Prostate gland (tissue), 2 donors: ENCODE data around the gene ACADS.

ENCODE experiments used
- CTCF ChIP-seq, 4 experiments: fragments of 200-600 bp in 2 of 4; fragments of 450-650 bp in 2 of 4; sonication (generic) in 2 of 4; IDR thresholded peaks; 1 replicate in 3 of 4; 2 replicates in 1 of 4; pipeline ENCODE4 v1.5.1; 2016 to 2019; ENCODE audit warnings: antibody characterized with exemption in 4 of 4, mild to moderate bottlenecking in 2 of 4, moderate library complexity in 2 of 4
- POLR2AphosphoS5 ChIP-seq: sonication (generic); formaldehyde crosslinking; IDR thresholded peaks from one replicate; pipeline ENCODE4 v1.6.1; 2017; ENCODE audit warnings: antibody characterized with exemption

GRCh38 chr12:120712610-120713009 is 13.0 kb upstream of the ACADS start:
- TF ChIP-seq CTCF (IDR thresholded peaks at IDR 0.05) (no peak), POLR2AphosphoS5 (no peak)
